Embryonic facial prominence (tissue), 1 donor: ENCODE results near the gene TMCO6.

Experiments
- DNase-seq: peaks from one replicate; pipeline ENCODE4 v3.0.0-alpha.2; 2016; ENCODE audit errors: extremely low spot score

Gene TMCO6

GRCh38 chr5:140672455-140673186, 33.4 kb downstream of the TMCO6 start:
- DNase-seq, result no peak

- DNase-seq, result no peak
Measured at GRCh38 chr5:140673187-140673976, 34.1 kb downstream of the TMCO6 start, which contains the start of gene DND1. Gene DND1 (minus strand): TSS chr5:140673576. CDS start chr5:140673542, 34 bp downstream.

- DNase-seq, result no peak
Measured at GRCh38 chr5:140674211-140674610, 35.0 kb downstream of the TMCO6 start.

GRCh38 chr5:140674629-140675028, 35.4 kb downstream of the TMCO6 start:
- no peak for DNase-seq

- no peak for DNase-seq
Measured at GRCh38 chr5:140677947-140678346, 38.7 kb downstream of the TMCO6 start.

GRCh38 chr5:140678993-140679392, 39.7 kb downstream of the TMCO6 start:
- DNase-seq, result no peak

GRCh38 chr5:140690376-140690932, 51.2 kb downstream of the TMCO6 start:
- DNase-seq, result no peak

GRCh38 chr5:140690941-140691924, 52.0 kb downstream of the TMCO6 start, which contains the start of the genes HARS1 and HARS2:
Gene HARS1 (minus strand): TSS chr5:140691370. CDS start chr5:140691304, 66 bp downstream.
Gene HARS2 (plus strand): TSS chr5:140691455. CDS start chr5:140691649, 194 bp downstream.
- peak; percentile 75 for DNase-seq

- DNase-seq, result no peak
Measured at GRCh38 chr5:140694276-140694675, 55.0 kb downstream of the TMCO6 start.
